ENCODE data around the gene VPS45. TPM values are rescaled to one million over a fixed set of nuclear protein-coding genes. Genes with fewer than 3 reads are reported as not detected.
A peak's percentile ranks its signal among the peaks of the same experiment; 100 is the strongest.

Gene VPS45
- total RNA-seq, 4 donors from 2014 or later, result 32.6 to 41.2 (median 37.1) TPM

- H3K27ac ChIP-seq, result no peak overlapping the region
- 13 to 16% methylated on average over 6 of the region's 6 CpGs for WGBS, 2 donors
- peak; percentile 57 to 85 (median 72) for TF ChIP-seq CTCF (IDR thresholded peaks at IDR 0.05)
- no peak for TF ChIP-seq POLR2A (IDR thresholded peaks at IDR 0.05)
- TF ChIP-seq EP300 (IDR thresholded peaks at IDR 0.05), result peak in 1 of 2 donors; percentile 72
- DNase-seq (ENCODE audit: low spot score in 2 of 2), result peak; percentile 43 to 72
- no peaks in the 10 kb centered on the region for H3K9me3 ChIP-seq
- peaks cover 0 to 25% (median 9%) of the 10 kb centered on the region in 4 donors for H3K4me1 ChIP-seq
- no peaks in the 10 kb centered on the region for H3K27me3 ChIP-seq
- no peak overlapping the region for H3K4me3 ChIP-seq
- H3K36me3 ChIP-seq, result no peaks in the 10 kb centered on the region
These were observed 101.5 kb downstream of the VPS45 start for GRCh38 chr1:150168960-150169601.

- no peak overlapping the region for H3K27ac ChIP-seq
- no peak for DNase-seq (ENCODE audit: low spot score in 2 of 2)
- no peak for TF ChIP-seq EP300 (IDR thresholded peaks at IDR 0.05)
- TF ChIP-seq CTCF (IDR thresholded peaks at IDR 0.05), result no peak
- no peak for TF ChIP-seq POLR2A (IDR thresholded peaks at IDR 0.05)
- H3K4me1 ChIP-seq, result peaks cover 0 to 9% (median 4%) of the 10 kb centered on the region in 4 donors
- H3K27me3 ChIP-seq, result no peaks in the 10 kb centered on the region
- no peaks in the 10 kb centered on the region for H3K9me3 ChIP-seq
- H3K36me3 ChIP-seq, result no peaks in the 10 kb centered on the region
- WGBS, 2 donors, result 78 to 85% methylated on average over 2 of the region's 2 CpGs
- H3K4me3 ChIP-seq, result no peak overlapping the region
These were observed 104.2 kb downstream of the VPS45 start for GRCh38 chr1:150171801-150172200.

- WGBS, 2 donors, result 27 to 38% methylated on average over 7 of the region's 7 CpGs
- DNase-seq (ENCODE audit: low spot score in 2 of 2), result no peak
- H3K36me3 ChIP-seq, result no peaks in the 10 kb centered on the region
- peaks cover 0 to 11% (median 5%) of the 10 kb centered on the region in 4 donors for H3K4me1 ChIP-seq
- H3K27me3 ChIP-seq, result no peaks in the 10 kb centered on the region
- H3K9me3 ChIP-seq, result no peaks in the 10 kb centered on the region
- TF ChIP-seq CTCF (IDR thresholded peaks at IDR 0.05) (no peak), EP300 (IDR thresholded peaks at IDR 0.05) (no peak), POLR2A (IDR thresholded peaks at IDR 0.05) (no peak)
- H3K27ac ChIP-seq, result peak overlapping the region in 2 of 4 donors; percentile 1 to 8
- H3K4me3 ChIP-seq, result no peak overlapping the region
These were observed 105.6 kb downstream of the VPS45 start for GRCh38 chr1:150173141-150173585.

GRCh38 chr1:150176593-150176992 is 109.0 kb downstream of the VPS45 start:
- no peak for TF ChIP-seq POLR2A (IDR thresholded peaks at IDR 0.05)
- no peak for TF ChIP-seq CTCF (IDR thresholded peaks at IDR 0.05)
- peak in 1 of 2 donors; percentile 71 for TF ChIP-seq EP300 (IDR thresholded peaks at IDR 0.05)
- H3K27ac ChIP-seq, result peak overlapping the region in 2 of 4 donors; percentile 0 to 55
- H3K4me3 ChIP-seq, result no peak overlapping the region
- H3K36me3 ChIP-seq, result no peaks in the 10 kb centered on the region
- WGBS, 2 donors, result 85 to 87% methylated on average over 3 of the region's 3 CpGs
- DNase-seq (ENCODE audit: low spot score in 2 of 2), result no peak
- H3K9me3 ChIP-seq, result no peaks in the 10 kb centered on the region
- H3K27me3 ChIP-seq, result no peaks in the 10 kb centered on the region
- H3K4me1 ChIP-seq, result peaks cover 0 to 16% (median 1%) of the 10 kb centered on the region in 4 donors

- Histone ChIP-seq H3K4me3 (no peak overlapping the region), H3K4me1 (peaks cover 0 to 21% (median 2%) of the 10 kb centered on the region in 4 donors), H3K36me3 (no peaks in the 10 kb centered on the region), H3K27ac (peak overlapping the region in 1 of 4 donors; percentile 46), H3K9me3 (no peaks in the 10 kb centered on the region), H3K27me3 (no peaks in the 10 kb centered on the region)
- TF ChIP-seq CTCF (IDR thresholded peaks at IDR 0.05) (no peak), POLR2A (IDR thresholded peaks at IDR 0.05) (no peak), EP300 (IDR thresholded peaks at IDR 0.05) (no peak)
- no peak for DNase-seq (ENCODE audit: low spot score in 2 of 2)
These were observed 111.0 kb downstream of the VPS45 start for GRCh38 chr1:150178548-150178947.

All from tibial nerve (tissue), 4 donors.